Activated B cell treated with CpG ODN at 0.5 μM for 24 hours (primary cell): ENCODE data around the gene CCDC201. TPM values are rescaled to one million over a fixed set of nuclear protein-coding genes. Genes with fewer than 3 reads are reported as not detected.

Experiments used
- ATAC-seq: fragments of 200-7000 bp; cut with Tn5 transposase; one replicate; pipeline ENCODE4 v1.10.0; 2021; ENCODE audit warnings: low read depth, mild to moderate bottlenecking, moderate library complexity
- CTCF ChIA-PET: fragments of 350-600 bp; sonication (Branson Sonifier 250); formaldehyde crosslinking; loops from one replicate; lab custom pipeline; 2021; ENCODE audit warnings: antibody characterized with exemption; lab: Charles Lee
- POLR2A ChIA-PET: fragments of 350-600 bp; sonication (Branson Sonifier 250); formaldehyde crosslinking; loops from one replicate; lab custom pipeline; 2021; ENCODE audit warnings: antibody characterized with exemption; lab: Charles Lee
- DNase-seq: peaks from one replicate; pipeline ENCODE4 v3.0.0; 2022
- H3K27ac Mint-ChIP-seq: one replicate; pipeline ENCODE4 v1.8.0; 2020; ENCODE audit warnings: mixed read lengths
- H3K27me3 Mint-ChIP-seq: one replicate; pipeline ENCODE4 v1.8.0; 2021; ENCODE audit warnings: mixed read lengths
- H3K36me3 Mint-ChIP-seq: one replicate; pipeline ENCODE4 v1.8.0; 2021; ENCODE audit warnings: low read depth, mixed read lengths
- H3K4me1 Mint-ChIP-seq: one replicate; pipeline ENCODE4 v1.8.0; 2021; ENCODE audit warnings: mixed read lengths
- H3K4me3 Mint-ChIP-seq: one replicate; pipeline ENCODE4 v1.8.0; 2020; ENCODE audit warnings: mild to moderate bottlenecking, mixed read lengths
- H3K9me3 Mint-ChIP-seq: one replicate; pipeline ENCODE4 v1.8.0; 2020; ENCODE audit warnings: mixed read lengths
- intact Hi-C: fragments of 100-400 bp; cut with micrococcal nuclease; formaldehyde crosslinking; loops from one replicate; pipeline ENCODE4 v1.15.1; 2024
- total RNA-seq: library from RNA; stranded (reverse); gene quantifications from 2 replicates; pipeline ENCODE4 v1.2.3, GENCODE V29; 2022
- TF ChIP-seq, protein P1 (sequence below): fragments of 200-600 bp; IDR thresholded peaks from one replicate; pipeline ENCODE4 v1.8.0; 2022; ENCODE audit warnings: antibody characterized with exemption, mild to moderate bottlenecking

Gene CCDC201, protein sequence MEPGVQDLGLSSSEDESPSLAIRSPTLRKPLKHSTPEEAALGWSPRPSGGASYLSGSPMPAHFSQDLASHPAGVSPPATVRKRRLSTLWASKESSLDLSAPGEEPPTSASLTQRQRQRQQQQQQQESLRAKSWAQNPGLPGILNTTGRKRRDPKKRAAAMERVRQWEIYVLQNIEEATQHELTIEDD
- total RNA-seq, result not detected in 2 replicates

DNA sequence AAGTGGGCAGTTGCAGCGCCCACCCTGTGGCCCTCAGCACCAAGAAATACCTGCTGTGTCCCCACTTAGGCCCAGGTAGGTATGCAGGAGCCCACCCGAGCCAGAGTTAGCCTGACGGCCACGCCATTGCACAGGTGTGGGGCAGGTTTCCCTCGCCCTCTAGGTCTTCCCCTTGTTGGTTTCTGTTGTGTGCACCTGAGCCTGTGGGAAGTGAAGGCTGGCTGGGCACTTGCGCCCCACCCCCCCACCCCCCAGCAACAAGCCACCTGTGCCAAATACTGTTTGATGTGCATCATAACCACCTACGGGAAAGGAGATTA is at the start of gene CCDC201:
Gene CCDC201, minus strand, starts transcription at position 48 of the 320 bp plus-strand sequence. CDS start 75 bp downstream, outside the sequence.
- ChIA-PET CTCF (no interaction called here), POLR2A (no interaction called here)
- TF ChIP-seq, protein P1, sequence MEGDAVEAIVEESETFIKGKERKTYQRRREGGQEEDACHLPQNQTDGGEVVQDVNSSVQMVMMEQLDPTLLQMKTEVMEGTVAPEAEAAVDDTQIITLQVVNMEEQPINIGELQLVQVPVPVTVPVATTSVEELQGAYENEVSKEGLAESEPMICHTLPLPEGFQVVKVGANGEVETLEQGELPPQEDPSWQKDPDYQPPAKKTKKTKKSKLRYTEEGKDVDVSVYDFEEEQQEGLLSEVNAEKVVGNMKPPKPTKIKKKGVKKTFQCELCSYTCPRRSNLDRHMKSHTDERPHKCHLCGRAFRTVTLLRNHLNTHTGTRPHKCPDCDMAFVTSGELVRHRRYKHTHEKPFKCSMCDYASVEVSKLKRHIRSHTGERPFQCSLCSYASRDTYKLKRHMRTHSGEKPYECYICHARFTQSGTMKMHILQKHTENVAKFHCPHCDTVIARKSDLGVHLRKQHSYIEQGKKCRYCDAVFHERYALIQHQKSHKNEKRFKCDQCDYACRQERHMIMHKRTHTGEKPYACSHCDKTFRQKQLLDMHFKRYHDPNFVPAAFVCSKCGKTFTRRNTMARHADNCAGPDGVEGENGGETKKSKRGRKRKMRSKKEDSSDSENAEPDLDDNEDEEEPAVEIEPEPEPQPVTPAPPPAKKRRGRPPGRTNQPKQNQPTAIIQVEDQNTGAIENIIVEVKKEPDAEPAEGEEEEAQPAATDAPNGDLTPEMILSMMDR, result no peak
- no peak within 1 kb of the TSS for H3K4me3 Mint-ChIP-seq
- H3K27me3 Mint-ChIP-seq, result peaks cover 10% of the 10 kb centered on the region
- H3K27ac Mint-ChIP-seq, result no peak within 1 kb of the TSS
- DNase-seq, result no peak
- no peak for ATAC-seq
- peaks cover 5% of the 10 kb centered on the region for H3K9me3 Mint-ChIP-seq
- H3K4me1 Mint-ChIP-seq, result no peaks in the 10 kb centered on the region
- no peaks in the 10 kb centered on the region for H3K36me3 Mint-ChIP-seq
- intact Hi-C loops, result no loop called here

DNA sequence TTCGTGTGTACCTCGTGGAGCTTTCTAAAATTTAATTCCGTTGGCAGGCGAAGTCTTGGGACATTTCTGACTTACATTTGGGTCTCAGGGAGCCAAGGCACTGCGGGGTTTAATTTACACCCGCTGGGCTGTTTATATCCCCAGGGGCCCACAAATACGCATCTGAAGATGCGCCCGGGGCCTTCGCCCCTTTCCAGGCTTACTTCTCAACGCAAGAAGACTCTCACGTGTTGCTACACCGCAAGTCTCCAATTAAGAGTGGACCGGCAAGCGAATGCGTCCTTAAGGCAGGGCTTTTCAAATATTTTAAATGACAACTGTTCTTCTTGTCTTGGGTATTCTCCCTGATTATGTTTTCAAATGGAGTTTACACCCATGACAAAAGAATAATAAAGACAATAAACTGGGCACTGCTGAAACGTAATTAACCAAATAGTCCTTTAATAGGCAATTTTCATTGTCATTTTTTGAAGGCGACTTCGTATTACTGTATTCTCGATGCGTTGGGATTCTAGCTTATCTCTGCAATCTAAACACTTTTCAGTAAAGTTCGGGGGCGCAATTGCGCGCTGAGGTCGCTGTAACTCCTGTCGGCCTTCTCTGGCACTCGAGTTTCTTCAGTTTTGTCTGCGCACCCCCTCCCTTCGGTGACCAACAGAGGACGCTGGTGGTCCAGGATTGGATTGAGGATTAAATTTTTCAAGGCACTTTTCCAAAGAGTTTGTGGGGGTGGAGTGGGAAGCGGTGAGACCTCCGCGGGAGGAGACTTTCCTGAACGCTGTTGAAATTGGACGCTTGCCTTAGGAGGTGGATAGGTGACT is 49.0 kb upstream of the CCDC201 start:
- intact Hi-C loops, result loop anchor here (2.0 kb wide), 1 partner anchor 431 kb away; no protein-coding TSS in a partner anchor
- ATAC-seq, result no peak
- Mint-ChIP-seq H3K4me3 (no peak overlapping the region), H3K4me1 (peaks cover 18% of the 10 kb centered on the region), H3K9me3 (no peaks in the 10 kb centered on the region), H3K27me3 (peaks cover 56% of the 10 kb centered on the region), H3K36me3 (no peaks in the 10 kb centered on the region), H3K27ac (no peak overlapping the region)
- ChIA-PET POLR2A (no interaction called here), CTCF (interaction anchor here (1.4 to 1.6 kb wide), 2 partner anchors 30 to 1166 kb away, joined by 4 read pairs; no protein-coding TSS in a partner anchor)
- no peak for DNase-seq
- TF ChIP-seq, protein P1, result no peak

DNA sequence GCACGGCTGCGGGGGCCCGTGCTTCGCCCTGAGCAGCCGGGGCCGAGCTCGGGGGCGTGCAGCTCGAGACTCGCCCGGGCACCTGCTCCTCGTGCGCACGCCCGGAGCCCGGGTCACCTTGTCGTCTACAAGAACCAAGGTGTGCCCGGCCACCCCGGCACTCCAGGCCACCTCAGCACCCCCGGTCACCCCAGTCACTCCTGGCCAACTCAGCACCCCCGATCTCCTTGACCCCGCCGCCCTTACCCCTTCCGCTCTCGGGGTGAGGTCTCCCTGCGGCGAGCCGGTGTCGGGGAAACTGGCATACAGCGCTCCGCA is 48.5 kb upstream of the CCDC201 start:
- Mint-ChIP-seq H3K4me1 (peaks cover 18% of the 10 kb centered on the region), H3K27ac (no peak overlapping the region), H3K27me3 (peaks cover 61% of the 10 kb centered on the region), H3K36me3 (no peaks in the 10 kb centered on the region), H3K9me3 (no peaks in the 10 kb centered on the region), H3K4me3 (no peak overlapping the region)
- intact Hi-C loops, result no loop called here
- ChIA-PET POLR2A (no interaction called here), CTCF (no interaction called here)
- ATAC-seq (no peak), DNase-seq (no peak)
- TF ChIP-seq, protein P1, result no peak

DNA sequence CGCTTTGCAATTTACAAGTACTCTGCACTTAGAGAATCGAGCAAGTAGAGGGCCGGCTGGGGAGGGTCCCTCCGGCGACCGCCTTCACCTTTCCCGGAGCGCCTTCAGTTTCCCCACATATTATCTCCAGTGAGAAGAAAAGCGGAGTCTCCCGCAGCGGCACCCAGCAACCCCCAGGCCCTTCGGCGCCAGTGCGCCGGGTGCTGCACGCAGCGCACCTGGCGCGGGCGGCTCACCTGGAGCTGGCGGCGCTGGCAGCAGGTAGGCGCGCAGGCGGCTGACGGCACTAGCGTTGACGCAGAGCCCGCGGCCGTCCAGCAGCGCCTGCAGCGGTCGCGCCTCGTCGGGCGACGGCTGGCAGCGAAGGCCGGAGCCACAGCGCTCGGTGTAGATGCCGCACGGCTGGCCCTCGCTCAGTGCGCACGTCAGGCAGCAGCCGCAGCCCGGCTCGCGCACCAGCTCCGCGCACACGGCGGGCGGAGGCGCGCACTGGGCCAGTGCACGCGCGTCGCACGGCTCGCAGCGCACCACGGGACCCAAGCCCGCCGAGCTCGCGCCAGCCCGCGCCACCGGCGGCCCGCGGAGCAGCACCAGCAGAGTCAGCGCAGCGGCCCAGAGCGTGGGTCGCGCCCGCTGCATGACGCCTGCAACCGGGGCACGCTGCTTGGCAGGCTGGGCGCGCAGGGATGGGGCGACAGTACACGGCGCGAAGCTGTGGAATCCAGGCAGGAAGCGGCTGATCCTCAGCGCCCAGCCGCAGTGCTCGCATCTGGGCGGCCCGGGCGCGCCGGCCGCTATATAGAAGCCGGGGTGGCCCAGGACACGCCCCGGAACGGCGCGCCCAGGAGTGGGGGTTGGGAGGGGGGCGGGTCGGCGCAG is 47.9 kb upstream of the CCDC201 start, which contains the start of gene IGFBP3:
Gene IGFBP3, minus strand, starts transcription at position 771 of the 879 bp plus-strand sequence. Its CDS starts 132 bp downstream, at position 639.
- no peak for DNase-seq
- CTCF ChIA-PET, result no interaction called here
- intact Hi-C loops, result no loop called here

More for the DNA sequence above, 47.9 kb upstream of the CCDC201 start, which contains the start of gene IGFBP3:
- Mint-ChIP-seq H3K27me3 (peaks cover 62% of the 10 kb centered on the region), H3K27ac (no peak within 1 kb of the TSS), H3K4me3 (no peak within 1 kb of the TSS), H3K9me3 (no peaks in the 10 kb centered on the region), H3K4me1 (peaks cover 18% of the 10 kb centered on the region), H3K36me3 (no peaks in the 10 kb centered on the region)
- ATAC-seq, result peak; percentile 14
- TF ChIP-seq, protein P1, result no peak
- POLR2A ChIA-PET, result no interaction called here
